Ureter (tissue), 1 donor: ENCODE results near the gene CMTM8. TPM values are rescaled to one million over a fixed set of nuclear protein-coding genes. Genes with fewer than 3 reads are reported as not detected.

Source experiments
- DNase-seq: peaks from one replicate; pipeline ENCODE4 v3.0.0-alpha.2; 2020; ENCODE audit warnings: low spot score
- total RNA-seq: library from RNA; stranded (reverse); gene quantifications from one replicate; pipeline ENCODE4 v1.2.4, GENCODE V29; 2023
- donor health status: DM: yes; HTN: yes; CAD: no.

Gene CMTM8
- total RNA-seq, 1 donor from 2014 or later, result 5.7 TPM

- no peak for DNase-seq
Measured at GRCh38 chr3:32276279-32276841, 37.9 kb downstream of the CMTM8 start.

- no peak for DNase-seq
Measured at GRCh38 chr3:32278714-32279113, 40.2 kb downstream of the CMTM8 start.

DNA sequence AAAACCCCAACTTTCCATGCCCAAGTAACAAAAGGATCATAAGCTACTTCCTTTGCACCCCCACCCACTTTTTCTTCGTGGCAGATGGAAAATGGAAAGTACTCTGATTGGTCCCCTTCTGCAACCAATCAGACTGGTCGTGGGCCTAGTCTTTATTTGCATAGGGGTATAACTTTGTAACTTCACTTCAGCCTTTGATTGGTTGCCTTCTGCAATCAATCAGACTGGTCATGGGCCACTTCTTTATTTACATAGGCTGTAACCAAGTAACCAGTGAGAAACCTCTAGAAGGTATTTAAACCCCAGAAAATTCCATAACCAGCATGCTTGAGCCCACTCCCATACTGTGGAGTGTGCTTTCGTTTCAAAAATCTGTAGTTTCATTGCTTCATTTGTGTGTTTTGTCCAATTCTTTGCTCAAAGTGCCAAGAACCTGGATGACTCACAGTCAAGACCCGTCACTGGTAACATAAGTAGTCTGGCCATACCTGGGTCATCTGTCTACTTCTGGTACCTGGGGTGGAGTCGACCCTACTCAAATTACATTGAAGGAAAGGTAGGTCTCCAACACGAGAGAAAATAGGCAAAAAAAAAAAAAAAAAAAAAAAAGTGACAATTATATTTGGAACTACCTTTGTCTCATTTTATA is 41.9 kb downstream of the CMTM8 start:
- DNase-seq, result no peak

DNA sequence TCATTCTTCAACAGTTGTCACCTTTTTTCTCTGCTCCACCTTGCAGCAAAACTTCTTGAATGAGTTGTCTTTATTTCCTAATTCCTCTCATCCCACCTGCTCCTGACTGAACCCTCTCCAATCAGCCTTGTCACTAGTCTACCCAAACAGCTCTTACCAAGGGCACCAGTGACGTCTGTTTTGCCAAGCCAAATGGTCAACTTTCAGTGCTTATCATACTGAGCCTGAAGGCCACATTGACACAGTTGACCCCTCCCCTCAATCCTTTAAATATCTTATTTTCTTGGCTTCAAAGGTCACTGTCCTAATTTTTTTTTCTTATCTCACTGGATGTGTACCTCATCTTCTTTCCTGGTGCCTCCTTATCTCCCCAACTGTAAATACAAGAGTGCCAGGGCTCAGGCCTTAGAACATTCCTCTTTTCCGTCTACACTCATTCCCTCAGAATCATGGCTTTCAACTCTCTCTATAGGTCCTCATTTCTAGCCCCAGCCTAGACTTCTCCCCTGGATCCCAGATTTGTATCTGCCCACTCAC is 43.2 kb downstream of the CMTM8 start:
- no peak for DNase-seq

DNA sequence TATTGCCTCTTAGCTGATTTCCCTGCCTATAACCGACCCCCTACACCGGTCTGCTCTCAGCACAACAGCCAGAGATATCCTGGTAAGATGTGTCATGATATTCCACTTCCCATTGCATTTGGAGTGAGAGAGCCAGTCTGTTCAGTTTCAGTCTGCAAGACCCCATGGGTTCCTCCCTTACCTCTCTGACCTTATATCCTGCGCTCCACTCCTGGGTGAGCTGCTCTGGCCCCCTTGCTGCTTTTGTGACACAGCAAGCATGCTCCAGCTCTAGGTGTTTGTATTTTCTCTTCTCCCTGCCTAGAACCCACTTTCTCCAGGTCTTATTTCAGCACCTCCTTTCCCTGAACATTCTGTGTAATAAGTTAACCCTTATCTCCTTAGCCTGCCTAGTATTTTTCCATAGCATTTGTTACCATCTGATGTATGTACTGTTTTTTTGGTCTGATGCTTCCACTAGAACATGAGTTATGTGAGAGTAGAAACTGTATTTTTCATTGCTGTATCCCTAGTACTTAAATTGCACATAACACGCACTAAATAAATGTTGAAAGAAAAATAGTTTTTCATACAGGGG is 44.2 kb downstream of the CMTM8 start:
- no peak for DNase-seq

- no peak for DNase-seq
Measured at GRCh38 chr3:32283304-32283703, 44.8 kb downstream of the CMTM8 start.

GRCh38 chr3:32284443-32285212 is 46.1 kb downstream of the CMTM8 start:
- DNase-seq, result no peak

DNA sequence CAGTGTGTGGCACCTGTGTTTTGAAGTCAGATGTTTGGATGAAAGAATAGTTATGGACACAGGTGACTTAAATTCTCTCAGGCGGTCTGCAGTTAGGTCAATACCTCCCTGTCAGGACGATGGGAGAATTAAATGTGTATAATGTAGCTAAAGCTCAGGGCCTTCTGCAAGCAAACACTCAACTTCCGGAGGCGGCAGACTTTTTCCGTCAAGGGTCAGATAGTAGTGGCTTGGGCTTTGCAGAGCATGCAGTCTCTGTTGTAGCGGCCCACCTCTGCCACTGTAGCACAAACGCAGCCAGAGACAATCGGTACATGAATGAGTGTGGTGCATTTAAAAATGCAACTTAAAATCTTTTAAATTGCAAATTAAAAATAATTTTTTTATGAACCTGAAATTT is 47.4 kb downstream of the CMTM8 start:
- no peak for DNase-seq

- no peak for DNase-seq
Measured at GRCh38 chr3:32288819-32289218, 50.3 kb downstream of the CMTM8 start.

DNA sequence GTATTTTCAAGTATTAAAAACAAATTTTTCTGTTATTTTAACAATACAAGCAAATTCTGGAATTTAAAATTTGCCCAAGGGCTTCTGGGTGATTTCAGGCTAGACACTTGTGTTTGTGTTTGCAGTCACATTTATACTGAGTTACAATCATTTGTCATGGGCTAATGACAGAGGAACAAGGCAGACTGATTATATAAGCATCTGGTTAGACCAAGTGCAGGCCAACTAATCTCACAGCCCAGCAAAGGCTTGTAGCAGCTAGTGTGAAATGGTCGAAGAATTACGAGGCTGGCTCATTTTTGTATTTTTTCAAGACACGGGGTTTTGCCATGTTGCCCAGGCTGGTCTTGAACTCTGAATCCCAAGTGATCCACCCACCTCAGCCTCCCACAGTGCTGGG is 52.1 kb downstream of the CMTM8 start:
- no peak for DNase-seq

- no peak for DNase-seq
Measured at GRCh38 chr3:32292085-32292796, 53.8 kb downstream of the CMTM8 start.

DNA sequence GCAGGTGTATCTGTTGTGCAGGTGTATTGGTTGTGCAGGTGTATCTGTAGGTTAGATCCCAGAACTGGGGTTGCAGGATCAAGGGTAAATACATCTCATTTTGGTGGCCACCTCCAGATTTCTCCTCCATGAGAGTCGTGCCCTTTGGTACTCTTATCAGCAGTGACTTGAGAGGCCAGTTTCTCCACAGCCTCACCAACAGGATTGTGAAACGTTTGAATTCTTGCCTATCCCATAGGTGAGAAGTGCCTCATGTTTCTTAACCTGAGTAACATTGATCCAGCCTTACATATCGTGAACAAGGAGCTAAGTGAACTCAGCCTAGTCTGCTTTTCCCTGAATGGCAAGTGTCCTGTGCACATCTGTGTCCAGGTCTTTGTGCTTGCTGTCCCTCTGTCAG is 55.4 kb downstream of the CMTM8 start:
- no peak for DNase-seq

DNA sequence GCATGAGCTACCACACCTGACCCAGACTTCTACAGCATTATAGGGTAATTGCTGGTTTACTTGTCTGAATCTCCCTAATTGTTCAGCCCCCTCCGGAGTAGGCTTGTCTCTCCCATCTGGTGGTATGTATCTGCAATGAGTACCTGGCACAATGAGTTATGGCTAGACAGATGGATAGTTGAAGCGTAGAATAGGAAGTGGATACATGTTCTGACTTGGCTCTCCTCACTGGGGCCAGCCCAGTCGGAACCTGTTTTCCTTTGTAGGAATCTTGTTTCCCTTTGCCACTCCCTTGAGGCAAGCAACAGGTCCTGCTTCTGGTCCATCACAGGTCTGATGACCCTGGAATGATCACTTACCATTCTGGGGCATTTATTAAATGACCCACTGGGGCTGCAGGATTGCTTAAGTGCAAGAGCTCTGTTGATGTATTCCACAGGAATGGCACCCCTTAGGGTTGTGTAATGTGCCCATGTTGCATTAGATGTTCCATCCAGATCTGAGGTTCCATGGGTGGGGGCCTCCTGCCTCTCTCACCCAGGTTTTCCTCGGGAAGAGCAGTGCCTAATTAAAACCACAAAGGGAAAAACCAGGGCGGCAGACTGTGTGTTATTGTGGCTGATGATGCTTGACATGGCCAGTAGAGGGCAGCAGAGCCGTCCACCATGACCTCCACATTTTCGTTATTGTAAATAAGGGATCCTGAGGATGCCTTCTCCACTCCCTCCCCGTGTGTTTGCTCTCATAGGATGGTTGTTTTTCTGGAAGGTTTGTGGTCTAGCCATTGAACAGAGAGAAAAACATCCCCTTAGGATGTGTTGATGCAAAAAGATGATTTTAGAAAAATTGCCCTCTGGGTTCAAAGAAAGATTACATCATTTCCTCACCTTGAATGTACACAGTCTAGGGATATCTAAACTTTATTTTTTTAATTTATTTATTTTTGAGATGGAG is 58.0 kb downstream of the CMTM8 start:
- peak; percentile 48 for DNase-seq

- no peak for DNase-seq
Measured at GRCh38 chr3:32297366-32297765, 58.9 kb downstream of the CMTM8 start.

DNA sequence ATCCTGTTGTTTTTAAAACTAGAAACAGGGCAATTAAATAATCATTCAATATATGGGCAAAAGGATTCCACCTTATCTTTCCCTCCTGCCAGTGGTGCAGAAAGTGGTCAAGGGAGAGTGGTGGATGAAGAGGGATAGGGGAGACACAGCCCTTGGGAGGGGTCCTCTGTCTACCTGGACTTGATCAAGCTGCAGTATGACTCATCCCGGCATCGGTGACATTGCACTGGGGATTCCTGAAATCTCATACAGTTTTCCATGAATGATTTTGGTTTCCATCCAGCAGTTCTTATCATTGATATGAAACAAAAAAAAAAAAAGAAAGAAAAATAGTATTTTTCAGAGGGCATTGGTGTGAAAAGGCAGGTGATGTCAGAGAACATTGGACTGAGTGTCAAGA is 62.9 kb downstream of the CMTM8 start:
- no peak for DNase-seq

DNA sequence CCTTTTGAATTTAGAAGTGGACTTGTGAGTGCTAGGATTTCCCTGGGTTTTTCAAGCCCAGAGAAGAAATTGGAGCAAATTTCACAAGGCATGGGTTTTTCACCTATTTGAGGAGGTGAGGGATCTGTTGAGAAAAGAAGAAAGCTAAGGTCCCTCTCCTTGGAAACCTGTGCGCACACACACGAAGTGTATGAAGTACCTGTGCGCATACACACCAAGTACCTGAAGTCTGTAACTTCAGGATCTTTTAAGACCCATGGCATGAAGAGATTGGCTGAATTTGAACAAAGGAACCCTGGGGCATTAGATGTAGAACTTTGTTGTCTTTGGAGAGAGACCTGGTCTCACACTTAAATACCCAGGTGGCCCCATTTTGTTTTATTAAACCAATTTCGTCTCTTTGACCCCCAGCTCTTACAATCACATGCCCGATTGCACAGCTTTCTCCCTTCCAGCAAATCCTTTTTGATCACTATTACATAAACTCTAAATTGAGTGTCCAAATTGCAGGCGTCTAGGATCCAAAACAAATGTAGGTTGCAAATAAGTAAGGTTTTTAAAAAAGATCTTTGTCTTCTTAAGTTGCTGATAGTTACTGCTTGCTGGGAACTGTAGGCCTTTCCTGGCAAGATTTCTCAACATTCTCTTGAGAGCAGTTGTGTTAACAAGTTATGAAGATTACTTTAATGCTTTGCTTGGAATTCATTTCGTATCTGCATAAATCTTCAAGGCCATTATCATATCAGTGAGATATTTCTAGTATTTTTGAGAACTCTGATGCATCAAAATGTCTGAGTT is 64.3 kb downstream of the CMTM8 start:
- DNase-seq, result no peak

DNA sequence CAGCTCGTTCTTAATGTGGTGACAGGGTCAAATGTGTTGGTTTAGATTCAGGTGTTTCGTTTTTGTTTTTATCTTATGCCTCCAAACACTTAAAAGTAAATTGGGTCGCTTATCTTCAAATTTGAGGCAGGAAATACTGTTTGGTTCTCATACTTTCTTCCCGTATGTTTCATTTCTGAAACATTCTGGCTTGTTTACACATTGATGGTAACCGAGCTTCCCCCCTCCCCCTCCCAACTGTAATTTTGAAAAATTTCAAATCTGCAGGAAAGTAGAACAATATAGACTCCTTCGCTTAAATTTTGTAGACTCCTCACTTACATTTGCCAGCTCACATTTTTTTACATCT is 64.9 kb downstream of the CMTM8 start:
- no peak for DNase-seq

GRCh38 chr3:32303977-32304881 is 65.7 kb downstream of the CMTM8 start:
- no peak for DNase-seq

- no peak for DNase-seq
Measured at GRCh38 chr3:32305361-32305876, 66.9 kb downstream of the CMTM8 start.
